ENCODE results near the gene CCDC27. TPM values are rescaled to one million over a fixed set of nuclear protein-coding genes. Genes with fewer than 3 reads are reported as not detected.

CCDC27 gene
- total RNA-seq, 2 experiments from 2014 or later = not detected

- no peaks in the 10 kb centered on the region for H3K9me3 Mint-ChIP-seq
- no peak overlapping the region for H3K4me3 Mint-ChIP-seq
- no peak overlapping the region for H3K27ac Mint-ChIP-seq
- H3K27me3 Mint-ChIP-seq = peaks cover 9% of the 10 kb centered on the region
- ATAC-seq (no peak), DNase-seq (no peak)
- POLR2A ChIA-PET = no interaction called here
- TF ChIP-seq CTCF (IDR thresholded peaks at IDR 0.05) = no peak
- intact Hi-C loops (cut with micrococcal nuclease) = no loop called here
- H3K4me1 Mint-ChIP-seq (ENCODE audit: low read depth) = peaks cover 4% of the 10 kb centered on the region
- H3K36me3 Mint-ChIP-seq (ENCODE audit: low read depth) = no peaks in the 10 kb centered on the region
- CTCF ChIA-PET = interaction anchor here (1.0 to 1.3 kb wide), 2 partner anchors 10 to 19 kb away, joined by 3 read pairs; no protein-coding TSS in a partner anchor
Observed at GRCh38 chr1:3705341-3705950, 46.8 kb upstream of the CCDC27 start.

GRCh38 chr1:3706651-3707297 lies 45.5 kb upstream of the CCDC27 start:
- Mint-ChIP-seq H3K36me3 (ENCODE audit: low read depth) (no peaks in the 10 kb centered on the region), H3K4me1 (ENCODE audit: low read depth) (peaks cover 4% of the 10 kb centered on the region), H3K27me3 (peaks cover 14% of the 10 kb centered on the region), H3K9me3 (no peaks in the 10 kb centered on the region), H3K27ac (no peak overlapping the region), H3K4me3 (no peak overlapping the region)
- no peak for ATAC-seq
- no peak for DNase-seq
- ChIA-PET POLR2A (no interaction called here), CTCF (no interaction called here)
- intact Hi-C loops (cut with micrococcal nuclease) = no loop called here
- no peak for TF ChIP-seq CTCF (IDR thresholded peaks at IDR 0.05)

GRCh38 chr1:3707298-3707938 lies 44.8 kb upstream of the CCDC27 start:
- ChIA-PET POLR2A (no interaction called here), CTCF (no interaction called here)
- intact Hi-C loops (cut with micrococcal nuclease) = no loop called here
- Mint-ChIP-seq H3K36me3 (ENCODE audit: low read depth) (no peaks in the 10 kb centered on the region), H3K9me3 (no peaks in the 10 kb centered on the region), H3K4me3 (no peak overlapping the region), H3K27me3 (peaks cover 14% of the 10 kb centered on the region), H3K27ac (no peak overlapping the region), H3K4me1 (ENCODE audit: low read depth) (peaks cover 4% of the 10 kb centered on the region)
- ATAC-seq (no peak), DNase-seq (no peak)
- no peak for TF ChIP-seq CTCF (IDR thresholded peaks at IDR 0.05)

- no peak for TF ChIP-seq CTCF (IDR thresholded peaks at IDR 0.05)
- Mint-ChIP-seq H3K27me3 (peaks cover 14% of the 10 kb centered on the region), H3K9me3 (no peaks in the 10 kb centered on the region), H3K4me1 (ENCODE audit: low read depth) (peaks cover 4% of the 10 kb centered on the region), H3K27ac (no peak overlapping the region), H3K36me3 (ENCODE audit: low read depth) (no peaks in the 10 kb centered on the region), H3K4me3 (no peak overlapping the region)
- ChIA-PET CTCF (interaction anchor here (1.7 kb wide), 1 partner anchor 17 kb away, joined by 6 read pairs; no protein-coding TSS in a partner anchor), POLR2A (no interaction called here)
- no peak for DNase-seq
- no peak for ATAC-seq
- intact Hi-C loops (cut with micrococcal nuclease) = no loop called here
Observed at GRCh38 chr1:3707939-3708328, 44.3 kb upstream of the CCDC27 start.

GRCh38 chr1:3708791-3709190 lies 43.5 kb upstream of the CCDC27 start:
- TF ChIP-seq CTCF (IDR thresholded peaks at IDR 0.05) = no peak
- Mint-ChIP-seq H3K27ac (no peak overlapping the region), H3K4me1 (ENCODE audit: low read depth) (peaks cover 4% of the 10 kb centered on the region), H3K9me3 (no peaks in the 10 kb centered on the region), H3K4me3 (no peak overlapping the region), H3K27me3 (peaks cover 14% of the 10 kb centered on the region), H3K36me3 (ENCODE audit: low read depth) (no peaks in the 10 kb centered on the region)
- ATAC-seq = no peak
- POLR2A ChIA-PET = interaction anchor here (0.8 kb wide), 1 partner anchor 11 kb away, joined by 3 read pairs; no protein-coding TSS in a partner anchor
- DNase-seq = no peak
- intact Hi-C loops (cut with micrococcal nuclease) = no loop called here
- CTCF ChIA-PET = interaction anchor here (1.7 kb wide), 1 partner anchor 16 kb away, joined by 6 read pairs; no protein-coding TSS in a partner anchor

Measured in activated CD8-positive, alpha-beta T cell treated with anti-CD3 and anti-CD28 coated beads for 36 hours (primary cell).